Measurements from ENCODE around the gene UHRF1.

The UHRF1 gene

DNA sequence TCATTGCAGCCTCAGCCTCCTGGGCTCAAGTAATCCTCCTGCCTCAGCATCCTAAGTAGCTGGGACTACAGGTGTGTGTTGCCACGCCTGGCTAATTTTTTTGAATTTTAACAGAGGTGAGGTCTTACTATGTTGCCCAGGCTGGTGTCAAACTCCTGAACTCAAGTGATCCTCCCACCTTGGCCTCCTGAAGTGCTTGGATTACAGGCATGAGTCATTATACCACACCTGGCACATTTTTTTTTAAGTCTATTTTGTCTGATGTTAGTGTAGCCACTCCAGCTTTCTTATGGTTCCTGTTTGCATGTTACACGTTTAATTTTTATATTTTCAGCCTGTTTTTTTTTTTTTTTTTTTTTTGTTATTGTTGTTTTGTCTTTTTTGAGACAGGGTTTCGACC, 84.4 kb downstream of the UHRF1 start:
- DNase-seq: no peak

DNA sequence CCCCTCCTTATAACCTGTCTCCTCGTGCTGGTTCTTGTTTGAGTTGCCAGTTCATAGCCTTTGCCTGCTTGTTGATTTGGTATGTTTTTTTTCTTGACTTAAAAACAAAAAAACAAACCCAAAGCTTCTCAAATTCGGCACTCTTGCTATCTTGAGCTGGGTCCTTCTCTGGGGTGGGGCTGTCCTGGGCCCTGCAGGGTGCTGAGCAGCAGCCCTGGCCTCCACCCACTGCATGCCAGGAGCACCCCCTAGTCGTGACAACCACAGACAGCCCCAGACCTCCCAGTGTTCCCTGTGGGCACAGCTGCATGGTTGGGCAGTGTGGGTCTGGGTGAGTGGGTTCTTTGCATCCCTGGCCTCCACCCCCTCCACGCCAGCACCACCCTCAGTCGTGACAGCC, 87.4 kb downstream of the UHRF1 start:
- no peak for DNase-seq

DNA sequence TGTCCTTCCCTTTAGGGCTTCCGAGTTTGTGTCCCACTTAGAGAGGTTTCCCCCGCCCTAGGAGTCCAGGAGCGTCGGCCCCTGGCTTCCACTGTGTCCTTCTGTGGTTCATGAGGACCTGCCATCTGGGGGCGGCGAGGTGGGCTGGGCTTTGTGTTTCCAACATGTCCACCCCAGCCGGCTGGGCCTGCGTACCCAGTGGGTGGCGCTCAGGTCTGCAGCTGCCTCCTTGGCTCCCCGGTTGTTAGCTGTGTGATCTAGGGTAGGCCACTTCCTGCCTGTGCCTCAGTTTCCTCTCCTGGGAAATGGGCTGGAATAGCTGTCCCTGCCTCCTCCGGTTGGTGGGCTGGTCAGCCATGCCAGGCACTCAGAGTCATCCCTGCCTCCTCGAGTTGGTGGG, 88.0 kb downstream of the UHRF1 start:
- DNase-seq: no peak

DNA sequence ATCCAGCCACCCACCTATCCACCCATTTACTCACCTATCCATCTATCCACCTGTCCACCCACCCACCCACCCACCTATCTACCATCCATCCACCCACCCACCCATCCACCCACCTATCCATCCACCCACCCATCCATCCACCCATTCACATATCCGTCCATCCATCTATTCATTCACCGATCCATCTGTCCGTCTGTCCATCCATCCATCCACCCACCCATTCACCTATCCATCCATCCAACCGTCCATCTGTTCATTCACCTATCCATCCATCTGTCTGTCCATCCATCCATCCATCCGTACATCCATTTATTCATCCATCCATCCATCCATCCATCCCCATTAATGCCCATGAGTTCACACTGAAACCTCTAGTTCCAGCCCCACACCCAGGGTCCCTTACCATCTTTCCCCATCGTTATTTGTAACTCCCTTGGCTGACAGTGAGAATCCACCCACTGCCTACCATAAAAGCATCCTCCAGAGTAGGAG, 90.9 kb downstream of the UHRF1 start:
- DNase-seq: no peak

DNA sequence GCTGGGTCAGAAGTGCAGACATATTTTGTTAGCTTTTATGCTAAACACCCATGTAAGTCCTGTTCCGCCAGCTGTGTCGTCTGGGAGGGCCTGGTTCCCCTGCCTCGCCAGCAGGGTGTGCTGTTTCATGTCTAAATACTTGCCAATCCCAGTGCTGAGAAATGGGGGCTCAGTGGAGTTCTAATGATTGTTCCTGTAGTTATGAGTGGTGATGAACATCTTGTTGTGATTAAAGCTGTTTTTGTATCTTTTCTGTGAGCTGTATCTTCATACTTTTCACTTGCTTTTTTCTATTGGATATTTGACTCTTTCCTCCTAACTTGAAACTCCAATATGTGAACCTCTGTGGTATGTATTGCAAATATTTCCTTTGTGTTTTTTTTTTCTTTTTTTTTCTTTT, 92.3 kb downstream of the UHRF1 start:
- peak; percentile 32 for DNase-seq

DNA sequence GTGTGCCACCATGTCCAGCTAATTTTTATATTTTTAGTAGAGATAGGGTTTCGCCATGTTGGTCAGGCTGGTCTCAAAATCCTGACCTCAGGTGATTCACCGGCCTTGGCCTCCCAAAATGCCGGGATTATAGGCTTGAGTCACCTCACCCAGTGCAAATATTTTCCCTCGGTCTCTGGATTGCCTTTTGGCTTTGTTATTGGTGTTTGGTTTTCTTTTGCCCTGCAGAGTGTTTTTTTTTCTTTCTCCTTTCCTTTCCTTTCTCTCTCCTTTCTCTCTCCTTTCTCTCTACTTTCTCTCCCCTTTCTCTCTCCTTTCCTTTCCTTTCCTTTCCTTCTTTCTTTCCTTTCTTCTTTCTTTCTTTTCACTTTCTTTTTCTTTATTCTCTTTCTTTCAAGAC, 92.8 kb downstream of the UHRF1 start:
- DNase-seq: no peak

DNA sequence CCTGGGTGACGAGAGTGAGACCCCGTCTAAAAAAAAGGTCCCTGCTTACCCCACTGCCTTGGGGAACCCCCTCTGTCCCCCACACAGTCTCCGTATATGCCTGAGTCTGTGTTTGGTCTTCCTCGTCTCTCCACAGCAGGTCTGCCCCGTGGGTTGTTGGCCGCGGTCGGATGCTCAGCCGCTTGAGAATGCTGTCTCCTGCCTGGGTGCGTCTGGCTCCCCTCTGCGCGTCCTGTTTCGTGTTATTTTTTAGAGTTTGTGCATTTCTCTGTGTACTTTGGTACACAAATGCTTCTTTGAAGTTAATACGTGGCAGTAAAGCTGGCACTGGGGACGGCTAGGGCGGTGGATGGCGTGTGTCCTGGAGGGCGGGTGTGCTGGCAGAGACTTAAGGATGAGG, 94.5 kb downstream of the UHRF1 start:
- DNase-seq: no peak

DNA sequence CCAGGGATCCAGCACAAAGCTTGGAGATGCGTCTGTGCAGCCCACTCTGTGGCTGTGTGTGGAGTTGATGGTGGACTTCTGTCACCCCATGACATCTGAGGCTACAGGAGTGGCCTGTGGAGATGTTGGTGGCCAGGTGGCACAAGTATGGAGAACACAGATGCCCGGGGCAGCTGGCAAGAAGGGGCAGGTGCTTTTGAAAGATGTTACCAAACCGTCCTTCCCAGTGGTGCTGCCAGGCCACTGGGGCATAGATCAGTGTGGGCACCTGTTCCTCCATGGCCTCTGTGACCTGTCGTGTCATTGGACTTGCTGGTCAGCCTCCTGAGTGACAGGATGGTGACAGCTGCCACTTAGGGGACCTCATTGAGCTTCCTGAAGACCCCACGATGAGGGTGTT, 95.8 kb downstream of the UHRF1 start:
- DNase-seq: no peak

DNA sequence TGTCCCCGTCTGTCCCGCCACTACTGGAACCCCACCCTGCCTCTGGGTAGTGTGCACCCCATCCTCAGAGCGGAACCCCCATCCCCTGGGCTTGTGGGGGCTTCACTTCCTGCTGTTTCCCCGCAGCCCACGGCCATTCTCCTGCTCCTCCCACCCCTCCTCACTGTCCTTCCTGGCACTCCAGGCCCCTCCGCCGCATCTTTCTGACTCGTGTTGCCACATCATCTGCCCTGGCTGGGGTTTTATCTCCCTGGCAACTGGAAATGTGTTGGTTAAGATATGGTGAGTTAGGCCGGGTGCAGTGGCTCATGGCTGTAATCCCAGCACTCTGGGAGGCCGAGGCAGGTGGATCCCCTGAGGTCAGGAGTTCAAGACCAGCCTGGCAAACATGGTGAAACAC, 96.9 kb downstream of the UHRF1 start:
- DNase-seq: no peak

DNA sequence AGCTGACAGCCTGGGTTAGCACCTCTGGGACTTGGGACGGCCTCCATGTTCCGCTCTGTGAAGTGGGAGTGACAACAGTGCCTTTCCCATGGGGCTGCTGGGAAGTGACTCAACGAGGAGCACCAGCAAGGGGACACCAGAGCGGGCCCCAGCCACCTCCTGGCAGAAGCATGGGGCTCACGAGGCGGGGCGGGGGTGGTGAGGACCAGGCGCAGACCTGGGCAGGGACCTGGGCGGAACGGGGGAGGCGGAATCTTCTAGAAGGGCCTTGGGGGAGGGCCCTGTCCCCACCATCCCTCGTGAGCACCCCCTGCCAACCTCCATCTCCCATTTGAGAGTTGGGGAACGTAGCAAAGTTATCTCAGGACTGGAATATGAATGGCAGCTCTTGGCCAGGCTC, 97.5 kb downstream of the UHRF1 start:
- DNase-seq: no peak

Data from RPMI8226 (cell line).